Liver (tissue), 9 donors: ENCODE data around the gene KNDC1. TPM values are rescaled to one million over a fixed set of nuclear protein-coding genes. Genes with fewer than 3 reads are reported as not detected.

Experiments used
- DNase-seq: peaks from one replicate; pipeline ENCODE4 v3.0.0-alpha.2; 2017; ENCODE audit warnings: low spot score
- H3K27ac ChIP-seq, 2 donors: one replicate each; pipeline ENCODE4 v1.7.0; 2013; ENCODE audit warnings: inconsistent platforms in 2 of 2, low read length in 2 of 2, control low read depth in 1 of 2, low read depth in 1 of 2, mild to moderate bottlenecking in 1 of 2
- H3K27me3 ChIP-seq, 4 donors: one replicate each; pipeline versions ENCODE4 v1.6.1 to v1.7.0; 2013; ENCODE audit warnings: low read length in 3 of 4, inconsistent platforms in 1 of 4, mild to moderate bottlenecking in 1 of 4, moderate library complexity in 1 of 4; ENCODE audit not compliant: control insufficient read depth in 4 of 4, insufficient read depth in 4 of 4
- H3K36me3 ChIP-seq, 4 donors: one replicate each; pipeline versions ENCODE4 v1.6.1 to v1.7.0; 2013; ENCODE audit warnings: low read length in 3 of 4, mild to moderate bottlenecking in 3 of 4, low read depth in 1 of 4, moderate library complexity in 1 of 4; ENCODE audit not compliant: control insufficient read depth in 4 of 4, insufficient read depth in 3 of 4
- H3K4me1 ChIP-seq, 4 donors: one replicate each; pipeline versions ENCODE4 v1.6.1 to v1.7.0; 2013; ENCODE audit warnings: low read length in 3 of 4, mild to moderate bottlenecking in 3 of 4, moderate library complexity in 1 of 4; ENCODE audit not compliant: control insufficient read depth in 4 of 4, insufficient read depth in 4 of 4
- H3K4me3 ChIP-seq, 3 donors: one replicate each; pipeline versions ENCODE4 v1.6.1 to v1.7.0; 2013; ENCODE audit warnings: low read length in 3 of 3, control low read depth in 1 of 3, low read depth in 1 of 3, mild to moderate bottlenecking in 1 of 3
- H3K9ac ChIP-seq, 2 donors: one replicate each; pipeline ENCODE4 v1.7.0; 2013; ENCODE audit warnings: low read length in 2 of 2, mild to moderate bottlenecking in 2 of 2, moderate library complexity in 2 of 2, control low read depth in 1 of 2, low read depth in 1 of 2
- H3K9me3 ChIP-seq, 4 donors: one replicate each; pipeline versions ENCODE4 v1.6.1 to v1.7.0; 2013; ENCODE audit warnings: low read length in 3 of 4; ENCODE audit not compliant: control insufficient read depth in 4 of 4
- EGR1 ChIP-seq, 2 donors: IDR thresholded peaks; 2 replicates each; pipeline ENCODE4 v1.6.1; 2016 to 2018; ENCODE audit warnings: antibody characterized with exemption in 2 of 2, low read depth in 2 of 2
- FOXA1 ChIP-seq: IDR thresholded peaks from 2 replicates; pipeline ENCODE4 v1.6.1; 2016; ENCODE audit warnings: antibody characterized with exemption
- FOXA2 ChIP-seq: IDR thresholded peaks from 2 replicates; pipeline ENCODE4 v1.6.1; 2016; ENCODE audit warnings: antibody characterized with exemption
- GABPA ChIP-seq, 2 donors: IDR thresholded peaks in 1 of 2; conservative IDR thresholded peaks in 1 of 2; 2 replicates each; pipeline ENCODE4 v1.6.1; 2016; ENCODE audit warnings: antibody characterized with exemption in 2 of 2, mild to moderate bottlenecking in 1 of 2, moderate library complexity in 1 of 2
- HNF4A ChIP-seq, 2 donors: conservative IDR thresholded peaks; 2 replicates each; pipeline ENCODE4 v1.6.1; 2016; ENCODE audit warnings: antibody characterized with exemption in 2 of 2, mild to moderate bottlenecking in 2 of 2
- HNF4G ChIP-seq: IDR thresholded peaks from 2 replicates; pipeline ENCODE4 v1.6.1; 2016; ENCODE audit warnings: antibody characterized with exemption
- JUND ChIP-seq, 2 donors: IDR thresholded peaks; 2 replicates each; pipeline ENCODE4 v1.6.1; 2016; ENCODE audit warnings: antibody characterized with exemption in 2 of 2
- NR2F2 ChIP-seq: IDR thresholded peaks from 2 replicates; pipeline ENCODE4 v1.6.1; 2016; ENCODE audit warnings: antibody characterized with exemption
- RAD21 ChIP-seq, 2 donors: IDR thresholded peaks; 2 replicates each; pipeline ENCODE4 v1.6.1; 2016; ENCODE audit warnings: antibody characterized with exemption in 2 of 2, mild to moderate bottlenecking in 2 of 2
- RXRA ChIP-seq, 2 donors: IDR thresholded peaks; 2 replicates each; pipeline ENCODE4 v1.6.1; 2017 to 2018; ENCODE audit warnings: antibody characterized with exemption in 2 of 2, mild to moderate bottlenecking in 1 of 2
- SP1 ChIP-seq: IDR thresholded peaks from 2 replicates; pipeline ENCODE4 v1.6.1; 2018; ENCODE audit warnings: antibody characterized with exemption, mild to moderate bottlenecking
- TAF1 ChIP-seq: conservative IDR thresholded peaks from 2 replicates; pipeline ENCODE4 v1.6.1; 2016; ENCODE audit warnings: antibody characterized with exemption, mild to moderate bottlenecking
- YY1 ChIP-seq: IDR thresholded peaks from 2 replicates; pipeline ENCODE4 v1.6.1; 2016; ENCODE audit warnings: antibody characterized with exemption, mild to moderate bottlenecking
- WGBS: extraction: QIAGEN DNeasy Blood & Tissue Kit; methylation state at CpG from one replicate; pipeline ENCODE4 v1.1.7; 2013; 5-methylcytosine and 5-hydroxymethylcytosine counted together
- polyA plus RNA-seq, 2 donors: library from polyadenylated mRNA; stranded (reverse) in 1 of 2; unstranded in 1 of 2; fragments of 200-250 nt in 1 of 2; fragments of >200 nt in 1 of 2; fragmentation: Nextera tagmentation in 1 of 2; extraction: Ambion mirVana in 1 of 2; gene quantifications; one replicate each; pipeline versions ENCODE4 v1.2.1 to v1.2.3, GENCODE V29; 2013 to 2015
- total RNA-seq, 2 donors: library from RNA; depleted of rRNA; stranded (reverse); fragments of >200 nt; gene quantifications; one replicate each; pipeline ENCODE4 v1.2.3, GENCODE V29; 2014
- TF ChIP-seq, protein P1 (sequence below): fragments of 150-350 bp; IDR thresholded peaks from 2 replicates; pipeline ENCODE4 v1.5.1; 2017; ENCODE audit warnings: improper control_type of control experiment, low read depth, low read length; ENCODE audit not compliant: missing input control
- TF ChIP-seq, protein P2 (sequence below): IDR thresholded peaks from 2 replicates; pipeline ENCODE4 v1.6.1; 2016; ENCODE audit warnings: antibody characterized with exemption
- TF ChIP-seq, protein P3 (sequence below): IDR thresholded peaks from 2 replicates; pipeline ENCODE4 v1.6.1; 2016; ENCODE audit warnings: antibody characterized with exemption
- TF ChIP-seq, protein P4 (sequence below): IDR thresholded peaks from 2 replicates; pipeline ENCODE4 v1.6.1; 2016; ENCODE audit warnings: antibody characterized with exemption, mild to moderate bottlenecking
- TF ChIP-seq, protein P5 (sequence below): IDR thresholded peaks from 2 replicates; pipeline ENCODE4 v1.6.1; 2016; ENCODE audit warnings: antibody characterized with exemption
- donor health status: healthy.
- donor health status: healthy.
- donor health status: healthy.
- donor health status: healthy.
- donor health status: healthy.

KNDC1 gene
- total and polyA plus RNA-seq, 4 donors, result 0.53 to 12.9 (median 4.3) TPM

DNA sequence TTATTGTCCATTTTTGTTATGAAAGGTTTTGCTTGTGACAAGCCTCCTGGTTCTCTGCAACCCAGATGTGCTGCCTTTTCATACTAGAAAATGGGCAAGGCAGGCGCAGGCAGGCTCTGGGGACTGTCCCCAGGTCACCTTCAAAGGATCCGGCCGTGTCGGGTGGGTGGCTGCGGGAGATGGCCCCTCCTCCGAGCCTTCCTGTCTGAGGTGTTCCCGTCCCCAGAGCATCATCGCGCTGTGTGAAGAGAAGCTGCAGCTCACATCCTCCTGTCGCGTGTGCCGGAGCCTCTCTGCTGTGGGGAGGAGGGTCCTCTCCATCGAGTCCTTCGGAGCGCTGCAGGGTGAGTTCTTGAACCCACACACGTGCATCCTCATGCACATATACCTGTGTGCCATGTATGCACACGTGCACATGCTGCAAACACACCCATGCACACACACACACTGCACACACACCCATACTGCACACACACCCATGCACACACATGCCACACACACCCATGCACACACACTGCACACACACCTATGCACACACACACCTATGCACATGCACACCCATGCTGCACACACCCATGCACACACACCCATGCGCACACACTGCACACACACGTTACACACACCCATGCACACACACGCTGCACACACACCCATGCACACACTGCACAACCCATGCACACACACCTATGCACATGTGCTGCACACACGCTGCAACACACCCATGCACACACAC, 23.8 kb downstream of the KNDC1 start:
- no peak for DNase-seq
- Histone ChIP-seq H3K9ac (no peak overlapping the region), H3K4me1 (no peaks in the 10 kb centered on the region), H3K27ac (no peak overlapping the region), H3K9me3 (no peaks in the 10 kb centered on the region), H3K36me3 (peaks cover 0 to 5% (median 0%) of the 10 kb centered on the region in 4 donors), H3K4me3 (no peak overlapping the region), H3K27me3 (no peaks in the 10 kb centered on the region)
- TF ChIP-seq, protein P1, sequence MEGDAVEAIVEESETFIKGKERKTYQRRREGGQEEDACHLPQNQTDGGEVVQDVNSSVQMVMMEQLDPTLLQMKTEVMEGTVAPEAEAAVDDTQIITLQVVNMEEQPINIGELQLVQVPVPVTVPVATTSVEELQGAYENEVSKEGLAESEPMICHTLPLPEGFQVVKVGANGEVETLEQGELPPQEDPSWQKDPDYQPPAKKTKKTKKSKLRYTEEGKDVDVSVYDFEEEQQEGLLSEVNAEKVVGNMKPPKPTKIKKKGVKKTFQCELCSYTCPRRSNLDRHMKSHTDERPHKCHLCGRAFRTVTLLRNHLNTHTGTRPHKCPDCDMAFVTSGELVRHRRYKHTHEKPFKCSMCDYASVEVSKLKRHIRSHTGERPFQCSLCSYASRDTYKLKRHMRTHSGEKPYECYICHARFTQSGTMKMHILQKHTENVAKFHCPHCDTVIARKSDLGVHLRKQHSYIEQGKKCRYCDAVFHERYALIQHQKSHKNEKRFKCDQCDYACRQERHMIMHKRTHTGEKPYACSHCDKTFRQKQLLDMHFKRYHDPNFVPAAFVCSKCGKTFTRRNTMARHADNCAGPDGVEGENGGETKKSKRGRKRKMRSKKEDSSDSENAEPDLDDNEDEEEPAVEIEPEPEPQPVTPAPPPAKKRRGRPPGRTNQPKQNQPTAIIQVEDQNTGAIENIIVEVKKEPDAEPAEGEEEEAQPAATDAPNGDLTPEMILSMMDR, result no peak
- no peak for TF ChIP-seq HNF4A (conservative IDR thresholded peaks at IDR 0.05)
- no peak for TF ChIP-seq YY1
- TF ChIP-seq FOXA1, result no peak
- no peak for TF ChIP-seq HNF4G
- TF ChIP-seq, protein P2, sequence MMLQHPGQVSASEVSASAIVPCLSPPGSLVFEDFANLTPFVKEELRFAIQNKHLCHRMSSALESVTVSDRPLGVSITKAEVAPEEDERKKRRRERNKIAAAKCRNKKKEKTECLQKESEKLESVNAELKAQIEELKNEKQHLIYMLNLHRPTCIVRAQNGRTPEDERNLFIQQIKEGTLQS, result no peak
- TF ChIP-seq GABPA (IDR thresholded peaks at IDR 0.05 in 1 of 2, conservative IDR thresholded peaks at IDR 0.05 in 1 of 2), result no peak
- TF ChIP-seq EGR1 (IDR thresholded peaks at IDR 0.05; ENCODE audit: low read depth in 2 of 2), result no peak
- TF ChIP-seq RXRA (IDR thresholded peaks at IDR 0.05), result no peak
- no peak for TF ChIP-seq TAF1
- TF ChIP-seq, protein P3, sequence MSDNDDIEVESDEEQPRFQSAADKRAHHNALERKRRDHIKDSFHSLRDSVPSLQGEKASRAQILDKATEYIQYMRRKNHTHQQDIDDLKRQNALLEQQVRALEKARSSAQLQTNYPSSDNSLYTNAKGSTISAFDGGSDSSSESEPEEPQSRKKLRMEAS, result no peak
- TF ChIP-seq RAD21 (IDR thresholded peaks at IDR 0.05), result no peak
- no peak for TF ChIP-seq NR2F2
- TF ChIP-seq SP1, result no peak
- TF ChIP-seq, protein P4, sequence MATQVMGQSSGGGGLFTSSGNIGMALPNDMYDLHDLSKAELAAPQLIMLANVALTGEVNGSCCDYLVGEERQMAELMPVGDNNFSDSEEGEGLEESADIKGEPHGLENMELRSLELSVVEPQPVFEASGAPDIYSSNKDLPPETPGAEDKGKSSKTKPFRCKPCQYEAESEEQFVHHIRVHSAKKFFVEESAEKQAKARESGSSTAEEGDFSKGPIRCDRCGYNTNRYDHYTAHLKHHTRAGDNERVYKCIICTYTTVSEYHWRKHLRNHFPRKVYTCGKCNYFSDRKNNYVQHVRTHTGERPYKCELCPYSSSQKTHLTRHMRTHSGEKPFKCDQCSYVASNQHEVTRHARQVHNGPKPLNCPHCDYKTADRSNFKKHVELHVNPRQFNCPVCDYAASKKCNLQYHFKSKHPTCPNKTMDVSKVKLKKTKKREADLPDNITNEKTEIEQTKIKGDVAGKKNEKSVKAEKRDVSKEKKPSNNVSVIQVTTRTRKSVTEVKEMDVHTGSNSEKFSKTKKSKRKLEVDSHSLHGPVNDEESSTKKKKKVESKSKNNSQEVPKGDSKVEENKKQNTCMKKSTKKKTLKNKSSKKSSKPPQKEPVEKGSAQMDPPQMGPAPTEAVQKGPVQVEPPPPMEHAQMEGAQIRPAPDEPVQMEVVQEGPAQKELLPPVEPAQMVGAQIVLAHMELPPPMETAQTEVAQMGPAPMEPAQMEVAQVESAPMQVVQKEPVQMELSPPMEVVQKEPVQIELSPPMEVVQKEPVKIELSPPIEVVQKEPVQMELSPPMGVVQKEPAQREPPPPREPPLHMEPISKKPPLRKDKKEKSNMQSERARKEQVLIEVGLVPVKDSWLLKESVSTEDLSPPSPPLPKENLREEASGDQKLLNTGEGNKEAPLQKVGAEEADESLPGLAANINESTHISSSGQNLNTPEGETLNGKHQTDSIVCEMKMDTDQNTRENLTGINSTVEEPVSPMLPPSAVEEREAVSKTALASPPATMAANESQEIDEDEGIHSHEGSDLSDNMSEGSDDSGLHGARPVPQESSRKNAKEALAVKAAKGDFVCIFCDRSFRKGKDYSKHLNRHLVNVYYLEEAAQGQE, result no peak
- TF ChIP-seq JUND (IDR thresholded peaks at IDR 0.05), result no peak
- TF ChIP-seq FOXA2, result no peak
- TF ChIP-seq, protein P5, sequence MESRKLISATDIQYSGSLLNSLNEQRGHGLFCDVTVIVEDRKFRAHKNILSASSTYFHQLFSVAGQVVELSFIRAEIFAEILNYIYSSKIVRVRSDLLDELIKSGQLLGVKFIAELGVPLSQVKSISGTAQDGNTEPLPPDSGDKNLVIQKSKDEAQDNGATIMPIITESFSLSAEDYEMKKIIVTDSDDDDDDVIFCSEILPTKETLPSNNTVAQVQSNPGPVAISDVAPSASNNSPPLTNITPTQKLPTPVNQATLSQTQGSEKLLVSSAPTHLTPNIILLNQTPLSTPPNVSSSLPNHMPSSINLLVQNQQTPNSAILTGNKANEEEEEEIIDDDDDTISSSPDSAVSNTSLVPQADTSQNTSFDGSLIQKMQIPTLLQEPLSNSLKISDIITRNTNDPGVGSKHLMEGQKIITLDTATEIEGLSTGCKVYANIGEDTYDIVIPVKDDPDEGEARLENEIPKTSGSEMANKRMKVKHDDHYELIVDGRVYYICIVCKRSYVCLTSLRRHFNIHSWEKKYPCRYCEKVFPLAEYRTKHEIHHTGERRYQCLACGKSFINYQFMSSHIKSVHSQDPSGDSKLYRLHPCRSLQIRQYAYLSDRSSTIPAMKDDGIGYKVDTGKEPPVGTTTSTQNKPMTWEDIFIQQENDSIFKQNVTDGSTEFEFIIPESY, result no peak
- 88% methylated on average over 21 of the region's 21 CpGs for WGBS
